H9 (cell line): ENCODE measurements around the gene CCDC177. TPM values are rescaled to one million over a fixed set of nuclear protein-coding genes. Genes with fewer than 3 reads are reported as not detected.

Source experiments
- DNase-seq: peaks from one replicate; pipeline ENCODE4 v3.0.0-alpha.2; 2017
- H2AFZ ChIP-seq: one replicate; pipeline ENCODE4 v1.6.1; 2013; ENCODE audit warnings: mild to moderate bottlenecking, low read length, control low read depth, moderate library complexity
- H2AK5ac ChIP-seq: 2 replicates; pipeline ENCODE4 v1.6.1; 2013; ENCODE audit warnings: low read length, control low read depth, mixed read lengths; ENCODE audit not compliant: insufficient read length
- H2BK120ac ChIP-seq: one replicate; pipeline ENCODE4 v1.6.1; 2013; ENCODE audit warnings: low read depth, mild to moderate bottlenecking, low read length, control low read depth, inconsistent platforms; ENCODE audit not compliant: poor library complexity, severe bottlenecking
- H2BK12ac ChIP-seq: 2 replicates; pipeline ENCODE4 v1.6.1; 2013; ENCODE audit warnings: low read length, control low read depth, mixed read lengths, low read depth; ENCODE audit not compliant: insufficient read length
- H2BK15ac ChIP-seq: 2 replicates; pipeline ENCODE4 v1.6.1; 2013; ENCODE audit warnings: low read depth, low read length, control low read depth
- H2BK20ac ChIP-seq: one replicate; pipeline ENCODE4 v1.6.1; 2013; ENCODE audit warnings: low read depth, mild to moderate bottlenecking, low read length, control low read depth, inconsistent platforms; ENCODE audit not compliant: poor library complexity, severe bottlenecking
- H2BK5ac ChIP-seq: 2 replicates; pipeline ENCODE4 v1.6.1; 2013; ENCODE audit warnings: low read length, control low read depth, mixed read lengths; ENCODE audit not compliant: insufficient read length
- H3K14ac ChIP-seq: 2 replicates; pipeline ENCODE4 v1.6.1; 2013; ENCODE audit warnings: low read length, control low read depth; ENCODE audit not compliant: insufficient read depth
- H3K18ac ChIP-seq: 2 replicates; pipeline ENCODE4 v1.6.1; 2013; ENCODE audit warnings: low read depth, mild to moderate bottlenecking, mixed read lengths, low read length, control low read depth; ENCODE audit not compliant: insufficient read length
- H3K23ac ChIP-seq: 2 replicates; pipeline ENCODE4 v1.6.1; 2013; ENCODE audit warnings: low read length, control low read depth, mixed read lengths, low read depth; ENCODE audit not compliant: insufficient read length
- H3K23me2 ChIP-seq: 2 replicates; pipeline ENCODE4 v1.6.1; 2013; ENCODE audit warnings: low read depth, mild to moderate bottlenecking, mixed read lengths, low read length, control low read depth; ENCODE audit not compliant: insufficient read length, poor library complexity, severe bottlenecking
- H3K27ac ChIP-seq: 2 replicates; pipeline ENCODE4 v1.5.1; 2013; ENCODE audit warnings: low read length, control low read depth, mixed read lengths, low read depth; ENCODE audit not compliant: insufficient read length
- H3K27me3 ChIP-seq: 2 replicates; pipeline ENCODE4 v1.6.1; 2013; ENCODE audit warnings: low read length, control low read depth, inconsistent platforms; ENCODE audit not compliant: insufficient read depth
- H3K4ac ChIP-seq: 2 replicates; pipeline ENCODE4 v1.6.1; 2013; ENCODE audit warnings: low read depth, mild to moderate bottlenecking, control low read depth, inconsistent platforms, low read length, moderate library complexity
- H3K4me1 ChIP-seq: 2 replicates; pipeline ENCODE4 v1.6.1; 2013; ENCODE audit warnings: low read length, control low read depth, inconsistent platforms; ENCODE audit not compliant: insufficient read depth
- H3K4me2 ChIP-seq: 2 replicates; pipeline ENCODE4 v1.6.1; 2013; ENCODE audit warnings: low read length, control low read depth, mixed read lengths; ENCODE audit not compliant: insufficient read length, insufficient read depth
- H3K56ac ChIP-seq: 2 replicates; pipeline ENCODE4 v1.6.1; 2013; ENCODE audit warnings: low read depth, mild to moderate bottlenecking, mixed read lengths, low read length, control low read depth; ENCODE audit not compliant: insufficient read length
- H3K79me1 ChIP-seq: 2 replicates; pipeline ENCODE4 v1.6.1; 2013; ENCODE audit warnings: low read depth, mild to moderate bottlenecking, moderate library complexity, low read length, control low read depth, inconsistent platforms; ENCODE audit not compliant: insufficient read depth, poor library complexity, severe bottlenecking
- H3K79me2 ChIP-seq: 2 replicates; pipeline ENCODE4 v1.6.1; 2013; ENCODE audit warnings: low read length, control low read depth, inconsistent platforms; ENCODE audit not compliant: insufficient read depth
- H3K9ac ChIP-seq: 2 replicates; pipeline ENCODE4 v1.6.1; 2013; ENCODE audit warnings: low read length, control low read depth, mixed read lengths; ENCODE audit not compliant: insufficient read length; ENCODE audit errors: extremely low read depth
- H3K9me3 ChIP-seq: one replicate; pipeline ENCODE4 v1.6.1; 2013; ENCODE audit warnings: low read depth, low read length, inconsistent platforms; ENCODE audit not compliant: control insufficient read depth
- H3T11ph ChIP-seq: one replicate; pipeline ENCODE4 v1.6.1; 2013; ENCODE audit warnings: mild to moderate bottlenecking, low read length, control low read depth, inconsistent platforms
- H4K20me1 ChIP-seq: one replicate; pipeline ENCODE4 v1.6.1; 2013; ENCODE audit not compliant: control insufficient read depth, insufficient read length, insufficient read depth
- H4K5ac ChIP-seq: 2 replicates; pipeline ENCODE4 v1.6.1; 2013; ENCODE audit warnings: low read depth, mild to moderate bottlenecking, mixed read lengths, low read length, control low read depth; ENCODE audit not compliant: insufficient read length
- H4K8ac ChIP-seq: replicated peaks from 2 replicates; pipeline ENCODE4 v1.6.1; 2013; ENCODE audit warnings: low read length, control low read depth, mixed read lengths, low read depth; ENCODE audit not compliant: insufficient read length
- H4K91ac ChIP-seq: 2 replicates; pipeline ENCODE4 v1.6.1; 2013; ENCODE audit warnings: low read depth, mild to moderate bottlenecking, moderate library complexity, mixed read lengths, low read length, control low read depth; ENCODE audit not compliant: insufficient read length
- H3K27ac Mint-ChIP-seq, 3 experiments: 2 replicates in 2 of 3; 3 replicates in 1 of 3; pipeline ENCODE4 v1.8.0; 2020 to 2021; ENCODE audit warnings: mixed read lengths in 3 of 3, mild to moderate bottlenecking in 1 of 3, moderate library complexity in 1 of 3
- H3K27me3 Mint-ChIP-seq: 2 replicates; pipeline ENCODE4 v1.8.0; 2021; ENCODE audit warnings: low read depth, mild to moderate bottlenecking, moderate library complexity, mixed read lengths
- H3K36me3 Mint-ChIP-seq, 3 experiments: 2 replicates in 2 of 3; 3 replicates in 1 of 3; pipeline ENCODE4 v1.8.0; 2020 to 2021; ENCODE audit warnings: low read depth in 3 of 3, mixed read lengths in 3 of 3; ENCODE audit not compliant: insufficient read depth in 1 of 3
- H3K4me1 Mint-ChIP-seq, 2 experiments: 2 replicates each; pipeline ENCODE4 v1.8.0; 2020; ENCODE audit warnings: mixed read lengths in 2 of 2
- H3K4me3 Mint-ChIP-seq, 2 experiments: 2 replicates in 1 of 2; 3 replicates in 1 of 2; pipeline ENCODE4 v1.8.0; 2020 to 2021; ENCODE audit warnings: mild to moderate bottlenecking in 2 of 2, mixed read lengths in 2 of 2, moderate library complexity in 1 of 2
- H3K9me3 Mint-ChIP-seq, 2 experiments: 2 replicates in 1 of 2; 3 replicates in 1 of 2; pipeline ENCODE4 v1.8.0; 2020; ENCODE audit warnings: mild to moderate bottlenecking in 2 of 2, mixed read lengths in 2 of 2, moderate library complexity in 1 of 2
- WGBS: extraction: QIAGEN DNeasy Blood & Tissue Kit; methylation state at CpG from one replicate; pipeline ENCODE4 v1.1.7; 2013; ENCODE audit warnings: missing lambda C conversion rate, low lambda C conversion rate, mixed read lengths; ENCODE audit not compliant: insufficient read length; ENCODE audit errors: extremely low coverage; 5-methylcytosine and 5-hydroxymethylcytosine counted together
- total RNA-seq: library from RNA; stranded (reverse); gene quantifications from 2 replicates; pipeline ENCODE4 v1.2.1, GENCODE V29; 2021
- TF ChIP-seq, protein P1 (sequence below): fragments of 200-600 bp; sonication (generic); conservative IDR thresholded peaks from 3 replicates; pipeline ENCODE4 v1.8.0; 2021; ENCODE audit warnings: antibody characterized with exemption, mild to moderate bottlenecking

CCDC177 gene
- total RNA-seq, 1 experiment from 2014 or later: 6.1 TPM

DNA sequence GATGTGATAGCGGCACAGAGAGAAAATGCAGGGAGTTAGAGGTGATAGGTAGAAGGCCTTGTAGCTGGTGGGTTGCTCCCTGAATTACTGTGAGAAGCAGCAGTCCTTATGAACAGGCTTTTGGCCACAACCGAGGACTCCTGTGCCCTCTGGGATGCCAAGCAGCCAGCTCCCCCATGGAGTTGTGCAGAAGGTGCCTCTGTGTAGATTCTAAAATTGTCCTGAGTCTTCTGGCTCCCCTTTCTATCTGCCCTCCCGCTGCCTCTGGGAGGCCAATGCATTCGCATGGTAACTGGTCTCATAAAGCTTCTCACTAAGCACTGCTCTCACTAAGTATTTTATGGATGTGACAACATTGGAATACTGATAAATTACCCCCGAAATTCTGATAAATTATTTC, 20.7 kb upstream of the CCDC177 start:
- H4K5ac ChIP-seq: no peak overlapping the region
- no CpG with 5 or more reads among the region's 5 CpGs for WGBS

More for the DNA sequence above, 20.7 kb upstream of the CCDC177 start:
- no peak overlapping the region for H2BK5ac ChIP-seq
- no peak overlapping the region for H3K18ac ChIP-seq
- no peak overlapping the region for H3K4me2 ChIP-seq
- H3K27me3 Mint-ChIP-seq: no peaks in the 10 kb centered on the region
- H2BK120ac ChIP-seq: no peak overlapping the region
- H3K23ac ChIP-seq: no peak overlapping the region
- no peaks in the 10 kb centered on the region for H3K27me3 ChIP-seq
- H3K79me2 ChIP-seq: no peaks in the 10 kb centered on the region
- H4K91ac ChIP-seq: no peak overlapping the region
- H3K27ac Mint-ChIP-seq: peak overlapping the region in 1 of 3 experiments; percentile 45; a peak in 1 of 7 replicates
- no peaks in the 10 kb centered on the region for H3K9me3 ChIP-seq
- no peak overlapping the region for H3K4ac ChIP-seq
- H3K4me3 Mint-ChIP-seq: no peak overlapping the region
- H3K36me3 Mint-ChIP-seq: no peaks in the 10 kb centered on the region
- TF ChIP-seq, protein P1, sequence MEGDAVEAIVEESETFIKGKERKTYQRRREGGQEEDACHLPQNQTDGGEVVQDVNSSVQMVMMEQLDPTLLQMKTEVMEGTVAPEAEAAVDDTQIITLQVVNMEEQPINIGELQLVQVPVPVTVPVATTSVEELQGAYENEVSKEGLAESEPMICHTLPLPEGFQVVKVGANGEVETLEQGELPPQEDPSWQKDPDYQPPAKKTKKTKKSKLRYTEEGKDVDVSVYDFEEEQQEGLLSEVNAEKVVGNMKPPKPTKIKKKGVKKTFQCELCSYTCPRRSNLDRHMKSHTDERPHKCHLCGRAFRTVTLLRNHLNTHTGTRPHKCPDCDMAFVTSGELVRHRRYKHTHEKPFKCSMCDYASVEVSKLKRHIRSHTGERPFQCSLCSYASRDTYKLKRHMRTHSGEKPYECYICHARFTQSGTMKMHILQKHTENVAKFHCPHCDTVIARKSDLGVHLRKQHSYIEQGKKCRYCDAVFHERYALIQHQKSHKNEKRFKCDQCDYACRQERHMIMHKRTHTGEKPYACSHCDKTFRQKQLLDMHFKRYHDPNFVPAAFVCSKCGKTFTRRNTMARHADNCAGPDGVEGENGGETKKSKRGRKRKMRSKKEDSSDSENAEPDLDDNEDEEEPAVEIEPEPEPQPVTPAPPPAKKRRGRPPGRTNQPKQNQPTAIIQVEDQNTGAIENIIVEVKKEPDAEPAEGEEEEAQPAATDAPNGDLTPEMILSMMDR: no peak
- H3K14ac ChIP-seq: no peak overlapping the region
- no peaks in the 10 kb centered on the region for H3K9me3 Mint-ChIP-seq
- no peak overlapping the region for H3T11ph ChIP-seq
- no peak overlapping the region for H4K8ac ChIP-seq
- H4K20me1 ChIP-seq: no peaks in the 10 kb centered on the region
- H3K4me1 ChIP-seq: no peaks in the 10 kb centered on the region; the same call in 1 of the 2 replicates
- H2BK15ac ChIP-seq: no peak overlapping the region
- H2BK12ac ChIP-seq: no peak overlapping the region
- H2AFZ ChIP-seq: no peak overlapping the region
- DNase-seq: no peak
- H3K79me1 ChIP-seq: no peaks in the 10 kb centered on the region
- H2BK20ac ChIP-seq: no peak overlapping the region
- no peak overlapping the region for H3K9ac ChIP-seq
- H2AK5ac ChIP-seq: no peak overlapping the region
- no peak overlapping the region for H3K56ac ChIP-seq
- H3K4me1 Mint-ChIP-seq: peaks cover 4 to 12% of the 10 kb centered on the region in 2 experiments; a peak in 2 of 4 replicates
- H3K27ac ChIP-seq: no peak overlapping the region
- H3K23me2 ChIP-seq: no peaks in the 10 kb centered on the region
